NCI-H2196 treated with DMSO at 0.1 percent for 48 hours (cell line): ENCODE measurements around the gene GAS5.
"Not testable (repeated sequence)": the region's sequence is repeated elsewhere in the genome, so short reads cannot be mapped to it uniquely, and the experiment has no call there.

Experiments used
- DNase-seq: peaks from one replicate; lab custom pipeline; 2025; ENCODE audit not compliant: unreplicated experiment; lab: John Stamatoyannopoulos, UW

Gene GAS5

DNA sequence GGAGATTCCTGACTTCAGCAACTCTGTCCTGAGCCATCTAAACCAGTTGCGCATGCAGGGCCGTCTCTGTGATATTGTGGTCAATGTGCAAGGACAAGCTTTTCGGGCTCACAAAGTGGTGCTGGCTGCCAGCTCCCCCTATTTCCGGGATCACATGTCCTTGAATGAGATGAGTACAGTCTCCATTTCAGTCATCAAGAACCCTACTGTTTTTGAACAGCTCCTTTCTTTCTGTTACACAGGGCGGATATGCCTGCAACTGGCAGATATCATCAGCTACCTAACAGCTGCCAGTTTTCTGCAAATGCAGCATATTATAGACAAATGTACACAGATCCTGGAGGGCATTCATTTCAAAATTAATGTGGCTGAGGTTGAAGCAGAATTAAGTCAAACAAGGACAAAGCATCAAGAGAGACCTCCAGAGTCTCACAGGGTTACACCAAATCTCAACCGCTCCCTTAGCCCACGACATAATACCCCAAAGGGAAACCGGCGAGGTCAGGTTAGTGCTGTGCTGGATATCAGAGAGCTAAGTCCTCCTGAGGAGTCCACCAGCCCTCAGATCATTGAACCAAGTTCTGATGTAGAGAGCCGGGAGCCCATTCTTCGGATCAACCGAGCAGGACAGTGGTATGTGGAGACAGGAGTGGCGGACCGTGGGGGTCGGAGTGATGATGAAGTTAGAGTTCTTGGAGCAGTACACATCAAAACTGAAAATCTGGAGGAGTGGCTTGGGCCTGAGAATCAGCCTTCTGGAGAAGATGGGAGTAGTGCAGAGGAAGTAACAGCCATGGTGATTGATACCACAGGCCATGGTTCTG lies 2.7 kb upstream of the GAS5 start:
- peak; percentile 76 for DNase-seq

DNA sequence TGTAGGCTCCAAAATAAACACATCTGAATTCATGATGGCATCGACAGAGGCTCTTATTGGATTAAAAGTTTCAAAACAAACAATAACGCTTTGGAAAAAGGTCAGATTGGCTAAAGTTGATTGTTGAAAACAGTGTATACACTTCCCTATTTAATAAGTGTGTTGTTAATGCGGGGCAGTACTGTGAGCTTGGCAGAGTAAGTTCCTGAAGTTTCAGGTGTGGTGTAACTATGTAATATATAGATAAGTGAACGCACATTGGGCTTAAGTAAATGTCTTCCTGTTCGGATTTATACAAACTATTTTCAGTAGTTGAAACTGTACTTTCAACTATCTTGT lies 1.2 kb upstream of the GAS5 start:
- DNase-seq, result no peak

- DNase-seq, result peak; percentile 89
Observed at GRCh38 chr1:173868266-173869020, 654 bp upstream of the GAS5 start, which contains the start of gene ZBTB37. TSS of gene ZBTB37 (plus strand) at chr1:173868380. CDS start at chr1:173870226, 1,846 bp downstream.

DNA sequence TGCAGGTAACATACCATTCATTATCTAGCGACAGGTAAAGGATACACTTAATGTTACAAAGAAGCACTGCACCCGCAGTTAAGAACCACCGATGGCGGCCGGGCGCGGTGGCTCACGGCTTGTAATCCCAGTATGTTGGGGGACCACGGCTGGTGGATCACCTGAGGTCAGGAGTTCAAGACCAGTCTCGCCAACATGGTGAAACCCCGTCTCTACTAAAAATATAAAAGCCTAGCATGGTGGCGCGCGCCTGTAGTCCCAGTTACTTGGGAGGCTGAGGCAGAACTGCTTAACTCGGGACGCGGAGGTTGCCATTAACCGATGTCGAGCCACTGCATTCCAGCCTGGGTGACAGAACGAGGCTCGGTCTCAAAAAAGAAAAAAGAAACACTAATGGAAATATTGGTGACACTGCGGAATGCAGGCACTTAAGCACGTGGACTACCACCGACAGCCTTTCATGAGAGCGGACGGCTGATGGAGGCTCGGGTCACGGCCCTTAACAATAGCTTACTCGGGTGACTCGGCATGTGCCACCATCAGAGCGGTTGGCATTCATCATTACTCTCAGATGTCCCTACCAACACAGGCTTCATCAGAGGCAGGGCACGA lies 542 bp downstream of the GAS5 start:
- no peak for DNase-seq

- DNase-seq, result no peak
Observed at GRCh38 chr1:173866413-173867115, 1.2 kb downstream of the GAS5 start.

DNA sequence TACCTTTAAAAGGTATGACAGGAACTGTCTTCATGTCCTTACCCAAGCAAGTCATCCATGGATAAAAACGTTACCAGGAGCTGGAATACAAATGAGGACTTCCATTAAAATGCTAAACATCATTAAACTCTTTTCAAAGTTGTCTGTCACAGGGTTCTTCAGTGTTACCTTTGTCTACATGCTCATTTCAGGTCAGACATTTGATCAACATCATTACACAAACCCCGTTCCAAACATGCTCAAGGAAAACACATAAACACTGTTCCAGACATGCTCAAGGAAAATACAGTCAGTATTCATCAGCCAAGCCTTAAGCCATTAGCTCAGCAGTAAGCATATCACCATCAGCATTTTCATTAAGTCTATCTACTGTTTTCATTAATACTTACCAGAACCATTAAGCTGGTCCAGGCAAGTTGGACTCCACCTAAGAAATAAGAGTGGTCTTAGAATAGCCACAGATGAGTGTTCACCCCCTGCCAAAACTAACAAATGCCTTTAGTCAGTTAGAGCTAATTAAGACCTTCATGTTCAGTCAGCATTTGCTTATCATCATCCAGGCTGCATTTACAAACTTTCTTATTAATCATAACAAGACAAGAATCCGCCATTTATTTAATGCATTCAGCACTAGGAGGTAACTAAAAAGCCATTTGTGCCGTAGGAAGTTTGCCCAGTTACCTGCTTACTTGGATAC lies 2.2 kb downstream of the GAS5 start:
- DNase-seq, result no peak

DNA sequence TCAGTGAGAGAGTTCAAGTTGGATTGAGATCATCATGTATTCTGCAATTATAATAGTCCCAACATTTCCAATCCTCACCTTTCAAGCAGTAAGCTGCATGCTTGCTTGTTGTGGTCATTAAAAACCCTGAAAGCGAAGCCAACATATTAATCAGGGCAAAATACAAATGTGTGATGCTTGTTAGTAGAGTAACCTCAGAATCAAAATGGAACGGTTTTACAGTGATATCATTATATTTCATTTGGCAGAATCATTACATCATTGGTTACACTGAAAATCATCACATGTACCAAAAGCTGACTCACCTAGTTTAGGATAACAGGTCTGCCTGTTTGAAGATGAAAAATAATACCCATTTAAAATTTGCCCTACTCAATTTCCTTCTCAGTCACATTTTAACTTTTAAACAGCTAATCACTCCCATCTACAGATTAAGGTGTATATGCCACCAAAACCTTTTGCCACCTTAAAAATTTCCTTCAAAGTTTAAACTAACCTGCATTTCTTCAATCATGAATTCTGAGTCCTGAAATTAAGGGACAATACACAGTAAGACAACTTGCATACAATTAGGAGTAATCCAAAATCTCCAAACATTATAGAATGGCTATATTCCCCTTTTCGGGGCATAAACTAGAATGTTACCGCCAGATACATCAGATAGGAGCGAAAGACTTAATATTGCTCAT lies 3.5 kb downstream of the GAS5 start:
- DNase-seq, result no peak

DNA sequence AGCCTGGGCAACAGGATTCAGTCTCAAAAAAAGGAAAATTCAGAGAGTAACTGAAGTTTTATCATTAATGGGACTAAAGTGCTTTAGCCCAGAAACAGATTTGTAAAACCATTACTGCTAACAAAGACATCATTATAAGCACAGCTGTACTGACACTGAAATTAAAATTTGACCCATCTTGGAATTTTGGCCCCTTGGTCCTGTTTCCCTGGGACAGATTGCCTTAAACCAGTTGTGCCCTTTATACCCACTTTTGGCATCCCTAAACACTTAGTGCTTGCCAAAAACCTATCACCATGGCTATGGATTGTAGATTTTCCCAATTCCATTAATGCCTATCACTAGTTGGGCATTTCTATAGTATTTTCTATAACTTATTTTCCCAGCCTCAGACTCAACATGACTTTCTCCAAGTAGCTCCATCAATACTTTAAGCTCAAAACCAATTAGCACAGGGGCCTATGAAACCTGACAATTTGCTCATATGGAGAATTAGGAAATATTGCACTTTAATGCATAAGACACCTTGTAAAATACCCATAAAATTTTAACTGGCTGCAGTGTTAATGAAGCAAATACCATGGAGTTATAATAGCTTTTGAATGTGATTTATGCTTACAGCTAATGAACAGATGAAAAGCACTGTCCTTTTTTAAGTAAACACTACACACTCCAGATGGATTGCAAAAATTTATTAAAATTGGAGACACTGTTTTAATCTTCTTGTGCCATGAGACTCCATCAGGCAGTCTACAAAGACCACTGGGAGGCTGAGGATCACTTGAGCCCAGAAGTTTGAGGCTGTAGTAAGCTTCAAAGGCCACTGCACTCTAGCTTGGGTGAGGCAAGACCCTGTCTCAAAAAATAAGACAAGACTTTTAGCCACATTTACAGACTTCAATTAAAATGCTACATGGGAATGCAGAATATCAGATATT lies 4.3 kb downstream of the GAS5 start:
- DNase-seq, result no peak

DNA sequence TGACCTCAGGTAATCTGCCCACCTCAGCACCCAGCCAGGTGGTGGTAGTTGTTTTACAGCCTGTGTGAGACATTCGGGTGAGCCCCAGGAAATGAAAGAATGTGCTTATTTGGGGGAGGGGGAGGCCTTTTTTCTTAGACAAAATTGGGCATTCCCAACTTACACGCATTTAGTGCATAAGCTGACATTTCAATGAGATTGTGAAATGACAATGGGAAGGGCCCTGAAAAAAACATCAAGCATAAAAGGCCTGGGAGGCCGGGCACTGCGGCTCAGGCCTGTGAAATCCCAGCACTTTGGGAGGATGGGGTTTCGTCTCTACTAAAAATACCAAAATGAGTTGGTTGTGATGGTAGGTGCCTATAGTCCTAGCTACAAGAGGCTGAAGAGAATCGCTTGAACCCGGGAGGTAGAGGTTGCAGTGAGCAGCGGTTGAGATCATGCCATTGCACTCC lies 5.0 kb downstream of the GAS5 start:
- no peak for DNase-seq

DNA sequence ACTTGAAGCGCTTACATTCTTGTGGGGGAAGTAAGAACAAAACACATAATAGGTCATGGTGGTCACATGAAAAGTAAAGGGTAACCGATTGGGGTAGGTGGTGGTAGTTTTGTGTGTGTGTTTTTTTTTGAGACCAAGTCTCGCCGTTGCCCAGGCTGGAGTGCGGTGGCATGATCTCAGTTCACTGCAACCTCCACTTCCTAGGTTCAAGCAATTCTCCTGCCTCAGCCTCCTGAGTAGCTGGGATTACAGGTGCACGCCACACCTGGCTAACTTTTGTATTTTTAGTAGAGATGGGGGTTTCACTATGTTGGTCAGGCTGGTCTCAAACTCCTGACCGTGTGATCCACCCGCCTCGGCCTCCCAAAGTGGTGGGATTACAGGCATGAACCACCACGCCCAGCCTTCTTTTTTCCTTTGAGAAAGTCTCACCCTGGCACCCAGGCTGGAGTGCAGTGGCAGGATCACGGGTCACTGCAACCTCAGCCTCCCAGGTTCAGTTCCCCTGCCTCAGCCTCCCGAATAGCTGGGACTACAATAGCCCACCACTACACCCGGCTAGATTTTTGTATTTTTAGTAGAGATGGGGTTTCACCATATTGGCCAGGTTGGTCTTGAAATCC lies 5.5 kb downstream of the GAS5 start:
- DNase-seq, result not testable (repeated sequence)

DNA sequence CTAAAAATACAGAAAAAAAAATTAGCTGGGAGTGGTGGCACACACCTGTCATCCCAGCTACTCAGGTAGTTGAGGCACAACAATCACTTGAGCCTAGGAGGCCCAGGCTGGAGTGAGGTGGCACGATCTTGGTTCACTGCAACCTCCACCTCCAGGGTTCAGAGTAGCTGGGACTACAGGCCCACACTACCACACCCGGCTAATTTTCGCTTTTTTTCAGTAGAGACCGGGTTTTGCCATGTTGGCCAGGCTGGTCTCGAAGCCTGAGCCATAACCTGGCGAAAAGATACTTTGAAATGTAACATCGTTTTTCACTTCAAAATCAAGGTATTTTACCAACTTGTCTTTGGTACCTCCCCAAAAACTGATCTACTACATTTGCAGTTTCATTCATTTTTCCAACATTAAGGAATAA lies 6.1 kb downstream of the GAS5 start:
- DNase-seq, result no peak

DNA sequence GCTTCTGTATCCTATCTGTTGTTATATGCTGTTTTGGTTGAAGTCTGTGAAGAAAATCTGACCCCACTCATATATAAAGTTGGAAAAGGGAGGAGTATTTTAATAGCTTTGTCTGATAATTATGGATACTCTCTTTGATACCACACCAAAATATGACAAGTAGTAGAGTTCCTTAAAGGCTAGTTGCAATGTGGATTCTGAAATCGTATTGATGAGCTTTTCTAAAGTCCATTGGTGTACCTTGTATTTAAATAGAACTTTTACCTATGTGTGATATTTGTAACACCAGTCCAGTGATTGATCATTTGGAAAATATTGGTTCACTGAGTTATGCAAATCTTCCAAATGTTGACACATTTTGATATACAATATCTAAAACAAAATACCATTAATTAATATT lies 7.7 kb downstream of the GAS5 start:
- DNase-seq, result no peak

DNA sequence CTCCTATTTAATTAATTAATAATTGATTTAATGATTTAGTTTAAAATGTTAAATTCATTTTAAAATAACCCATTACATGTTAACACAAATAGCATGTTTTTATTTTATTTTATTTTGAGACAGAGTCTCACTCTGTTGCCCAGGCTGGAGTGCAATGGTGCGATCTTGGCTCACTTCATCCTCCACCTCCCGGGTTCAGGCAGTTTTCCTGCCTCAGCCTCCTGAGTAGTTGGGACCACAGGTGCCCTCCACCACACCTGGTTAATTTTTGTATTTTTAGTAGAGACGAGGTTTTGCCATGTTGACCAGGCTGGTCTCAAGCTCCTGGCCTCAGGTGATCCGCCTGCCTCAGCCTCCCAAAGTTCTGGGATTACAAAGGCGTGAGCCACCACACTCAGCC lies 8.2 kb downstream of the GAS5 start:
- not testable (repeated sequence) for DNase-seq

GRCh38 chr1:173857363-173857917 lies 10.3 kb downstream of the GAS5 start:
- DNase-seq, result no peak

DNA sequence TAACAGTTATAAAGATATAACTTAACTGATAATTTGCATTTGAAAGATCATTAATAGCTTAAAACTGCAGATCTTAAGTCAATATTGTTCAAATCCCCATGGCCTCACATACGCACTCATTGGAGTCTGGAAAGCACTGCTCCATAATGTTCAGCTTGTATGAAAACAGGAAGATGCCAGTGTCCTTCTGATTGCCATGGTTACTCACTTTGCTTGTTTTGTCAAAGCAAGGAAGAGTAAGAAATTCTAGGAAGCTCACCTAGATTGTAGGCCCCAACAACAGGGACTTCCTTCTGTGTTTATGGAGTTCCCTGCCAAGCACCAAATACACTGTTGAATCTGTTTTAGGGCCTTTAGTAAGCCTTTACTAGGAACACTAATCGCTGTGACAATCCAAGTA lies 10.9 kb downstream of the GAS5 start:
- no peak for DNase-seq

GRCh38 chr1:173856014-173856413 lies 11.8 kb downstream of the GAS5 start:
- no peak for DNase-seq

- DNase-seq, result no peak
Observed at GRCh38 chr1:173853074-173853473, 14.7 kb downstream of the GAS5 start.

GRCh38 chr1:173852105-173852504 lies 15.7 kb downstream of the GAS5 start:
- no peak for DNase-seq
